Astrocyte (in vitro differentiated cells and primary cell): Measurements from ENCODE around the gene PTPRN2.

Experiments used
- CTCF ChIP-seq: IDR thresholded peaks from 2 replicates; pipeline ENCODE4 v1.5.1; 2011; ENCODE audit warnings: low read depth, mild to moderate bottlenecking, inconsistent platforms, low read length, moderate library complexity; ENCODE audit not compliant: insufficient read depth
- EZH2 ChIP-seq: IDR thresholded peaks from 2 replicates; pipeline ENCODE4 v1.6.1; 2012; ENCODE audit warnings: mild to moderate bottlenecking, low read length, inconsistent platforms; ENCODE audit not compliant: insufficient read depth

- TF ChIP-seq CTCF = no peak
- no peak for TF ChIP-seq EZH2
Observed at GRCh38 chr7:158087196-158087595, 500.4 kb downstream of the PTPRN2 start.
